B cell (primary cell): ENCODE data around the gene ITGA3. TPM values are rescaled to one million over a fixed set of nuclear protein-coding genes. Genes with fewer than 3 reads are reported as not detected.

Experiments used
- ATAC-seq: fragments of 200-7000 bp; cut with Tn5 transposase; one replicate; pipeline ENCODE4 v1.10.0; 2021; ENCODE audit warnings: low read depth, mild to moderate bottlenecking, moderate number of reproducible peaks, moderate library complexity
- CTCF ChIA-PET: fragments of 350-600 bp; sonication (Branson Sonifier 250); formaldehyde crosslinking; loops from one replicate; lab custom pipeline; 2021; ENCODE audit warnings: antibody characterized with exemption, inconsistent platforms; lab: Charles Lee
- POLR2A ChIA-PET: fragments of 350-600 bp; sonication (Branson Sonifier 250); formaldehyde crosslinking; loops from one replicate; lab custom pipeline; 2021; ENCODE audit warnings: antibody characterized with exemption; lab: Charles Lee
- DNase-seq: peaks from one replicate; pipeline ENCODE4 v3.0.0; 2013
- H2AFZ ChIP-seq: 2 replicates; pipeline ENCODE4 v1.6.1; 2012; ENCODE audit warnings: mild to moderate bottlenecking, low read depth, low read length; ENCODE audit not compliant: insufficient read depth, poor library complexity, severe bottlenecking
- H3K27ac ChIP-seq, 2 donors: 1 replicate in 1 of 2; 2 replicates in 1 of 2; pipeline ENCODE4 v1.5.1; 2012 to 2013; ENCODE audit warnings: low read length in 2 of 2, mild to moderate bottlenecking in 2 of 2, moderate library complexity in 1 of 2
- H3K27me3 ChIP-seq, 4 experiments: fragments of 200-600 bp in 1 of 4; sonication (generic) in 1 of 4; replicated peaks in 1 of 4; 1 replicate in 2 of 4; 2 replicates in 2 of 4; pipeline versions ENCODE4 v1.6.1 to v1.7.0; 2013 to 2016; ENCODE audit warnings: low read length in 3 of 4, mild to moderate bottlenecking in 2 of 4, mixed read lengths in 1 of 4, moderate library complexity in 1 of 4; ENCODE audit not compliant: insufficient read depth in 4 of 4, control insufficient read depth in 3 of 4; ENCODE audit errors: control extremely low read depth in 1 of 4
- H3K36me3 ChIP-seq, 2 experiments: replicated peaks in 1 of 2; 1 replicate in 1 of 2; 2 replicates in 1 of 2; pipeline versions ENCODE4 v1.6.1 to v1.7.1; 2013; ENCODE audit warnings: low read length in 1 of 2; ENCODE audit not compliant: insufficient read depth in 2 of 2, control insufficient read depth in 1 of 2; ENCODE audit errors: control extremely low read depth in 1 of 2, extremely low read depth in 1 of 2
- H3K4me1 ChIP-seq, 2 donors: fragments of 200-600 bp in 1 of 2; sonication (generic) in 1 of 2; 1 replicate in 1 of 2; 2 replicates in 1 of 2; pipeline versions ENCODE4 v1.5.1 to v1.6.1; 2013 to 2017; ENCODE audit warnings: low read length in 2 of 2; ENCODE audit not compliant: control insufficient read depth in 2 of 2, insufficient read depth in 2 of 2
- H3K4me2 ChIP-seq: replicated peaks from 2 replicates; pipeline ENCODE3; 2012; ENCODE audit warnings: mild to moderate bottlenecking, low read depth, low read length; ENCODE audit not compliant: poor library complexity, severe bottlenecking
- H3K4me3 ChIP-seq, 5 experiments: fragments of 200-600 bp in 1 of 5; sonication (generic) in 1 of 5; 1 replicate in 3 of 5; 2 replicates in 2 of 5; pipeline versions ENCODE4 v1.5.1 to v1.7.0; 2011 to 2016; ENCODE audit warnings: low read length in 4 of 5, mild to moderate bottlenecking in 4 of 5, low read depth in 2 of 5, control low read depth in 1 of 5, moderate library complexity in 1 of 5; ENCODE audit not compliant: insufficient read depth in 1 of 5; ENCODE audit errors: control extremely low read depth in 1 of 5, extremely low read depth in 1 of 5
- H3K79me2 ChIP-seq: fragments of 200-600 bp; sonication (generic); one replicate; pipeline ENCODE4 v1.6.0; 2016; ENCODE audit warnings: low read length; ENCODE audit not compliant: control insufficient read depth, insufficient read depth
- H3K9ac ChIP-seq: fragments of 200-600 bp; sonication (generic); 2 replicates; pipeline ENCODE4 v1.6.1; 2017; ENCODE audit warnings: mild to moderate bottlenecking, low read length, moderate library complexity
- H3K9me3 ChIP-seq, 3 donors: one replicate each; pipeline versions ENCODE4 v1.6.1 to v1.7.1; 2013; ENCODE audit warnings: low read length in 2 of 3; ENCODE audit not compliant: control insufficient read depth in 2 of 3, insufficient read depth in 1 of 3; ENCODE audit errors: control extremely low read depth in 1 of 3
- H4K20me1 ChIP-seq: 2 replicates; pipeline ENCODE4 v1.6.0; 2012; ENCODE audit warnings: mild to moderate bottlenecking, low read length; ENCODE audit not compliant: insufficient read depth, control insufficient read depth, poor library complexity, severe bottlenecking
- H3K27ac Mint-ChIP-seq: one replicate; pipeline ENCODE4 v1.8.0; 2021; ENCODE audit warnings: mixed read lengths
- H3K27me3 Mint-ChIP-seq: one replicate; pipeline ENCODE4 v1.8.0; 2021; ENCODE audit warnings: mixed read lengths
- H3K4me1 Mint-ChIP-seq: one replicate; pipeline ENCODE4 v1.8.0; 2021; ENCODE audit warnings: mixed read lengths
- H3K4me3 Mint-ChIP-seq: one replicate; pipeline ENCODE4 v1.8.0; 2021; ENCODE audit warnings: mixed read lengths
- H3K9me3 Mint-ChIP-seq: one replicate; pipeline ENCODE4 v1.8.0; 2022; ENCODE audit warnings: mixed read lengths; ENCODE audit not compliant: insufficient read depth
- CTCF ChIP-seq: fragments of 200-600 bp; IDR thresholded peaks from one replicate; pipeline ENCODE4 v1.8.0; 2022; ENCODE audit warnings: antibody characterized with exemption, mild to moderate bottlenecking
- EZH2 ChIP-seq: IDR thresholded peaks from 2 replicates; pipeline ENCODE4 v1.6.1; 2012; ENCODE audit warnings: borderline replicate concordance, low read depth, mild to moderate bottlenecking, moderate library complexity, low read length; ENCODE audit not compliant: insufficient read depth, poor library complexity, severe bottlenecking
- WGBS: methylation state at CpG from one replicate; pipeline ENCODE4 v1.1.5; 2013; ENCODE audit warnings: missing lambda C conversion rate; ENCODE audit not compliant: insufficient coverage; 5-methylcytosine and 5-hydroxymethylcytosine counted together
- intact Hi-C: fragments of 100-400 bp; cut with micrococcal nuclease; formaldehyde crosslinking; loops from one replicate; pipeline ENCODE4 v1.10.0; 2022
- polyA plus RNA-seq: library from polyadenylated mRNA; depleted of rRNA; stranded (reverse); fragments of >200 nt; gene quantifications from 2 replicates; pipeline ENCODE4 v1.2.3, GENCODE V29; 2012
- total RNA-seq, 2 donors: library from RNA; stranded (reverse); fragments of 120-200 nt in 1 of 2; gene quantifications; 1 replicate in 1 of 2; 2 replicates in 1 of 2; pipeline versions ENCODE4 v1.2.3 to v1.2.4, GENCODE V29; 2013 to 2022

ITGA3 gene
- total and polyA plus RNA-seq, 2 donors (not counting 1 experiment from before 2014, with no cell fraction given) = 11.9 to 13.3 TPM

GRCh38 chr17:50128441-50129352, 72.8 kb downstream of the ITGA3 start:
- H3K79me2 ChIP-seq = no peaks in the 10 kb centered on the region
- no peak for ATAC-seq
- H3K36me3 ChIP-seq = peaks cover 1 to 7% of the 10 kb centered on the region in 2 experiments
- 17% methylated on average over 16 of the region's 32 CpGs for WGBS
- ChIA-PET CTCF (interaction anchor here (1.1 to 3.4 kb wide), 2 partner anchors 12 to 19 kb away, joined by 5 to 16 read pairs; no protein-coding TSS in a partner anchor), POLR2A (interaction anchor here (0.7 kb wide), 1 partner anchor 1231 kb away, joined by 3 read pairs; no protein-coding TSS in a partner anchor)
- H3K9me3 ChIP-seq = peaks cover 0 to 8% (median 0%) of the 10 kb centered on the region in 3 donors
- Mint-ChIP-seq H3K4me1 (peaks cover 34% of the 10 kb centered on the region), H3K9me3 (no peaks in the 10 kb centered on the region), H3K4me3 (peak overlapping the region; percentile 79), H3K27ac (peak overlapping the region; percentile 74), H3K27me3 (peaks cover 10% of the 10 kb centered on the region)
- peaks cover 27 to 35% of the 10 kb centered on the region in 2 donors for H3K4me1 ChIP-seq
- no peak overlapping the region for H3K27ac ChIP-seq
- peaks cover 18% of the 10 kb centered on the region for H4K20me1 ChIP-seq
- TF ChIP-seq CTCF (no peak), EZH2 (no peak)
- no peak overlapping the region for H3K9ac ChIP-seq
- H3K4me2 ChIP-seq = peak overlapping the region; percentile 99
- DNase-seq = peak; percentile 43
- intact Hi-C loops = no loop called here
- no peak overlapping the region for H2AFZ ChIP-seq
- peak overlapping the region in 1 of 5 experiments; percentile 44 for H3K4me3 ChIP-seq
- H3K27me3 ChIP-seq = peaks cover 0 to 28% (median 9%) of the 10 kb centered on the region in 4 experiments
